ENCODE data around the gene CRX.

- TF ChIP-seq POLR2A (IDR thresholded peaks at IDR 0.05; ENCODE audit: low read length) (no peak), GATA1 (IDR thresholded peaks at IDR 0.05; ENCODE audit: low read depth, low read length) (no peak)
Measured at GRCh38 chr19:47839411-47839810, 17.7 kb downstream of the CRX start.

Measured in erythroblast (primary cell).